OCI-LY1 (cell line): ENCODE results near the gene TGM6.

Source experiments
- H2AFZ ChIP-seq: fragments of 200-600 bp; sonication (generic), shearing (Covaris generic); 2 replicates; pipeline ENCODE4 v1.6.0; 2014; ENCODE audit warnings: antibody characterized with exemption, mild to moderate bottlenecking, low read length
- H3F3A ChIP-seq: fragments of 200-600 bp; sonication (generic), shearing (Covaris generic); 2 replicates; pipeline ENCODE4 v1.6.0; 2014; ENCODE audit warnings: mild to moderate bottlenecking, antibody characterized with exemption, low read length, moderate library complexity; ENCODE audit not compliant: insufficient read depth
- H3K27ac ChIP-seq: fragments of 200-600 bp; sonication (generic); 2 replicates; pipeline ENCODE4 v1.5.1; 2014; ENCODE audit warnings: low read length, mixed run types, mild to moderate bottlenecking, low read depth; ENCODE audit not compliant: poor library complexity, severe bottlenecking
- H3K27me3 ChIP-seq: fragments of 200-600 bp; sonication (generic); 2 replicates; pipeline ENCODE4 v1.6.0; 2014; ENCODE audit warnings: antibody characterized with exemption, mild to moderate bottlenecking, low read length, moderate library complexity; ENCODE audit not compliant: insufficient read depth
- H3K36me3 ChIP-seq: fragments of 200-600 bp; sonication (generic); 2 replicates; pipeline ENCODE4 v1.6.1; 2014; ENCODE audit warnings: mild to moderate bottlenecking, antibody characterized with exemption, low read length, moderate library complexity, mixed read lengths; ENCODE audit not compliant: insufficient read depth
- H3K4me1 ChIP-seq: fragments of 200-600 bp; sonication (generic); 2 replicates; pipeline ENCODE4 v1.5.1; 2014; ENCODE audit warnings: mild to moderate bottlenecking, low read length, moderate library complexity; ENCODE audit not compliant: insufficient read depth, severe bottlenecking
- H3K4me2 ChIP-seq: fragments of 200-600 bp; sonication (generic), shearing (Covaris generic); 2 replicates; pipeline ENCODE4 v1.6.1; 2014; ENCODE audit warnings: low read length
- H3K4me3 ChIP-seq: fragments of 200-600 bp; sonication (generic); 2 replicates; pipeline ENCODE4 v1.5.1; 2014; ENCODE audit warnings: low read length, low read depth, mild to moderate bottlenecking, mixed read lengths; ENCODE audit not compliant: poor library complexity, severe bottlenecking
- H3K79me2 ChIP-seq: fragments of 200-600 bp; shearing (Covaris generic); 2 replicates; pipeline ENCODE4 v1.6.1; 2016; ENCODE audit warnings: mixed run types, low read length, mixed read lengths; ENCODE audit not compliant: insufficient read depth
- H3K9ac ChIP-seq: fragments of 200-600 bp; sonication (generic), shearing (Covaris generic); 2 replicates; pipeline ENCODE4 v1.6.1; 2014; ENCODE audit warnings: mild to moderate bottlenecking, low read length, mixed read lengths
- H3K9me2 ChIP-seq: fragments of 200-600 bp; sonication (generic), shearing (Covaris generic); 2 replicates; pipeline ENCODE4 v1.6.1; 2014; ENCODE audit warnings: low read depth, mild to moderate bottlenecking, low read length, mixed read lengths
- H3K9me3 ChIP-seq: fragments of 200-600 bp; shearing (Covaris generic); 2 replicates; pipeline ENCODE4 v1.6.1; 2014; ENCODE audit warnings: low read length, mixed read lengths
- H4K20me1 ChIP-seq: fragments of 200-600 bp; sonication (generic), shearing (Covaris generic); 2 replicates; pipeline ENCODE4 v1.6.0; 2016; ENCODE audit warnings: mild to moderate bottlenecking, low read length; ENCODE audit not compliant: insufficient read depth
- EZH2 ChIP-seq: fragments of 200-600 bp; sonication (generic), shearing (Covaris generic); IDR thresholded peaks from 2 replicates; pipeline ENCODE4 v1.8.0; 2017; ENCODE audit warnings: borderline replicate concordance, mixed run types, mild to moderate bottlenecking, antibody characterized with exemption, low read length, moderate library complexity, mixed read lengths
- TF ChIP-seq, protein P1 (sequence below): fragments of 200-600 bp; sonication (generic), shearing (Covaris generic); IDR thresholded peaks from 2 replicates; pipeline ENCODE4 v1.5.1; 2017; ENCODE audit warnings: mild to moderate bottlenecking, antibody characterized with exemption, low read length, moderate library complexity, mixed read lengths

TGM6 gene

DNA sequence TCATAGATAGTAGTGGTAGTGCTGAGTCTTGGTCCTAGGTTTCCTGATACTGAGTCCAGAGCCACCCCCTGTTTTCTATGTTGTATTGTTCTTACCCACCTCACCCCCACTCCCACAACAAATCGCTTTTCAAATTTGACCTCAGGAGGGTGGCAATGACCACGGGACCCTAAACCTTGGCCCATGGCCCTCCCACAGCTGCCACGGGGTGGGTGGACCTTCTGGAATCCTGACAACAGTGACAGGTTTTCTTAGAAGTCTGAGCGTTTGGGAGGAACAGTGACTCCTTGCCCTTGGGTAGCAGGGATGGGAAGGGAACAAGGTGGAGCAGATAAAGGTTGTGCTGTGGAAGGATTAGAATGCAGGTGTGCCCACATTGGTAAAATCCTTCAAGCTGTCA is 48.0 kb upstream of the TGM6 start:
- no peaks in the 10 kb centered on the region for H3K9me3 ChIP-seq
- H3K27ac ChIP-seq = no peak overlapping the region
- no peaks in the 10 kb centered on the region for H3K27me3 ChIP-seq
- no peak overlapping the region for H2AFZ ChIP-seq
- no peaks in the 10 kb centered on the region for H3K36me3 ChIP-seq
- no peaks in the 10 kb centered on the region for H3K4me1 ChIP-seq
- H3K9ac ChIP-seq = no peak overlapping the region
- TF ChIP-seq EZH2 = no peak
- TF ChIP-seq, protein P1, sequence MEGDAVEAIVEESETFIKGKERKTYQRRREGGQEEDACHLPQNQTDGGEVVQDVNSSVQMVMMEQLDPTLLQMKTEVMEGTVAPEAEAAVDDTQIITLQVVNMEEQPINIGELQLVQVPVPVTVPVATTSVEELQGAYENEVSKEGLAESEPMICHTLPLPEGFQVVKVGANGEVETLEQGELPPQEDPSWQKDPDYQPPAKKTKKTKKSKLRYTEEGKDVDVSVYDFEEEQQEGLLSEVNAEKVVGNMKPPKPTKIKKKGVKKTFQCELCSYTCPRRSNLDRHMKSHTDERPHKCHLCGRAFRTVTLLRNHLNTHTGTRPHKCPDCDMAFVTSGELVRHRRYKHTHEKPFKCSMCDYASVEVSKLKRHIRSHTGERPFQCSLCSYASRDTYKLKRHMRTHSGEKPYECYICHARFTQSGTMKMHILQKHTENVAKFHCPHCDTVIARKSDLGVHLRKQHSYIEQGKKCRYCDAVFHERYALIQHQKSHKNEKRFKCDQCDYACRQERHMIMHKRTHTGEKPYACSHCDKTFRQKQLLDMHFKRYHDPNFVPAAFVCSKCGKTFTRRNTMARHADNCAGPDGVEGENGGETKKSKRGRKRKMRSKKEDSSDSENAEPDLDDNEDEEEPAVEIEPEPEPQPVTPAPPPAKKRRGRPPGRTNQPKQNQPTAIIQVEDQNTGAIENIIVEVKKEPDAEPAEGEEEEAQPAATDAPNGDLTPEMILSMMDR = no peak
- no peaks in the 10 kb centered on the region for H3K79me2 ChIP-seq
- H4K20me1 ChIP-seq = no peaks in the 10 kb centered on the region
- H3K4me2 ChIP-seq = no peak overlapping the region
- H3K4me3 ChIP-seq = no peak overlapping the region
- no peaks in the 10 kb centered on the region for H3K9me2 ChIP-seq
- H3F3A ChIP-seq = no peaks in the 10 kb centered on the region

DNA sequence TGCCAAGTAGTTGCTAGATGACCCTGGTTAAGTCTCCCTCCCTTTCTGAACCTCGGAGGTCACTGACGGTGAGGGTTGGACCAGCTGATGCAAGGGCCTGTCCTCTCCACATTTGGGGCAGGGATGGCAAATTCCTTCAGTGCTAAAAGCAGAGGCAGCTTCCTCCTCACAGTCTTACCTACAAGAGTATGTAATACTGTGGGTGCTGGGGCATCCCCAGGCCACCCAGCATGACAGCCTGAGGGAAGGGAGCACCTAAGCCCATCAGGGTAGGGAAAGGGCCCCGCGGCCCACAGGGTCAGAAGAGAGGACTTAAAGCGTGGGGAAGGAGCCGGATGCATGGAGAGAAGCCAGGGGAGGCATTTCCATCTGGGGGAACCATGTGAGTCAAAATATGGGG is 46.9 kb upstream of the TGM6 start:
- H4K20me1 ChIP-seq = no peaks in the 10 kb centered on the region
- TF ChIP-seq, protein P1 = no peak
- no peak for TF ChIP-seq EZH2
- no peak overlapping the region for H3K4me3 ChIP-seq
- no peak overlapping the region for H3K27ac ChIP-seq
- no peaks in the 10 kb centered on the region for H3K27me3 ChIP-seq
- H3K4me1 ChIP-seq = no peaks in the 10 kb centered on the region
- no peaks in the 10 kb centered on the region for H3K9me2 ChIP-seq
- H3K36me3 ChIP-seq = no peaks in the 10 kb centered on the region
- no peaks in the 10 kb centered on the region for H3F3A ChIP-seq
- H3K4me2 ChIP-seq = no peak overlapping the region
- no peaks in the 10 kb centered on the region for H3K79me2 ChIP-seq
- H2AFZ ChIP-seq = no peak overlapping the region
- H3K9ac ChIP-seq = no peak overlapping the region
- no peaks in the 10 kb centered on the region for H3K9me3 ChIP-seq

DNA sequence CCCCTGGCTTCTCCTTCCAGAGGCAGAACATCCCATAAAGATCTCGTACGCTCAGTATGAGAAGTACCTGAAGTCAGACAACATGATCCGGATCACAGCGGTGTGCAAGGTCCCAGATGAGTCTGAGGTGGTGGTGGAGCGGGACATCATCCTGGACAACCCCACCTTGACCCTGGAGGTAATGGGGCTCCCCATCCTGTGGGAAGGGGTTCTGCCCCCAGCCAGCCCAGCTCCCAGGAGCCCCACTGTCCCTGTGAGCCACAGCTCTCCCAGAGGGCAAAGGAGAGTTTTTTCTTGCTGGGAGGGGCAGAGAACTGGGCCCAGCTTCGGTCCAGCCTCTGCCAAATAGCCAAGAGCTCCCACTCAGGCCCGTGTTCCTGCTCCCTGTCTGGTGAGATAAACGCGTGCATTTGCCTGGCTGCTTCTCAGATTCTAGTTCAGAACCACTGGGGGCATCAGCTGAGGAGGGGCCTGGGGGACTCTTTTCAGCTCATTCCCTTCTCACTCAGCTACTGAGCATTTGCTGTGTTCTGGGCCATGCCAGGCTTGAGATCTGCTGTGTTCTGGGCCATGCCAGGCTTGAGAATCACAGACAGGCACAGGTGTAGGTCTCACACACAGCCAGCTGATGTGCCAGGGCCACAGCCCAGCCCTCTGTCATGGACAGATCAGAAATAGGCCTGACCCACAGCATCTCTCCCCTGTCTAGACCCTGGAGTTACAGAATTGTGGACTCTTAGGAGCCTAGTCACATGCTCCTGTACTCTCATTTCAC is 45.4 kb upstream of the TGM6 start:
- H3K4me1 ChIP-seq = no peaks in the 10 kb centered on the region
- H3K4me2 ChIP-seq = no peak overlapping the region

More for the DNA sequence above, 45.4 kb upstream of the TGM6 start:
- Histone ChIP-seq H3K79me2 (no peaks in the 10 kb centered on the region), H3F3A (no peaks in the 10 kb centered on the region), H3K9me2 (no peaks in the 10 kb centered on the region), H2AFZ (no peak overlapping the region), H3K9ac (no peak overlapping the region), H3K9me3 (no peaks in the 10 kb centered on the region), H3K27ac (no peak overlapping the region), H3K36me3 (no peaks in the 10 kb centered on the region), H4K20me1 (no peaks in the 10 kb centered on the region), H3K4me3 (no peak overlapping the region), H3K27me3 (no peaks in the 10 kb centered on the region)
- TF ChIP-seq, protein P1 = no peak
- TF ChIP-seq EZH2 = no peak
